NCI-H446 (cell line): ENCODE data around the gene MINDY4.

ENCODE experiments used
- DNase-seq, 2 experiments: peaks; one replicate each; lab custom pipeline; 2025; lab: John Stamatoyannopoulos, UW

MINDY4 gene

DNA sequence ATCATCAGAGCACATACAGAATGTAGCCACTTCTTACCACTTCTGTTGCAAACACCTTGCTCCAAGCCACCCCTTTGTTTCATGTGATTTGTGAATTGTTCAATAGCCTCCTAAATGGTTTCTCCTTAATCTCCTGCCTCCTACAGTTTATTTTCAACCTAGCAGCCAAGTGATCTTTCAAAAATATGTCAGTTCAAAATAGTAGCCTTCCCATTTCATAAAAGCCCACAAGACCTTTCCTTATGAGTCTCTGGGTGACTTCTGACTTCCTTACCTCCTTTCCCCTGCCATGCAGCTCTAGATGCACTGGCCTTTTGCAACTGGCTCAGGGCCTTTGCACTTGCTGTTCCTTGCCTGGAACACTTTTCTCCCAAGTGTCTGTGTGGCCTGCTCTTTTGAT lies 4.8 kb downstream of the MINDY4 start:
- DNase-seq = no peak

GRCh38 chr7:30776971-30777370 lies 5.8 kb downstream of the MINDY4 start:
- DNase-seq = no peak

- no peak for DNase-seq
These were observed 7.2 kb downstream of the MINDY4 start for GRCh38 chr7:30778255-30779025.

DNA sequence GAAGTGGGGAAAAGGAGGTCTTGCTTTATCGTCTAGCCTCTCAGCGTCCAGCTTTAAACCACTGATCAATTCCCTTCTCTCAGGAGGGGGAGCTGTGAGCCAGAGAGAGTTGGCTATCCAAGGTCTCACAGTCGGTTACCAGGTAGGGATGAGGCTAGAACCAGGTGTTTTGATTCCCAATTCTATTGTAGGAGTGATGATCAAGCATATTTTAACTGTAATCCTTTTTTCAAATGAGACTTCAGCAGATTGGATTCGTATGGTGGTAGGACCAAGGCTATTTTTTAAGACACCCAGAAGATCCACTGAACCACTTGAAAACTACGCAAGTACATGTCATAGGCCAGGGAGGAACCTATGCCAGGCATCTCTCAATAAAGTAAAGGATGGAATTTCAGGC lies 8.4 kb downstream of the MINDY4 start:
- DNase-seq = no peak

- DNase-seq = no peak
These were observed 9.7 kb downstream of the MINDY4 start for GRCh38 chr7:30780941-30781340.

DNA sequence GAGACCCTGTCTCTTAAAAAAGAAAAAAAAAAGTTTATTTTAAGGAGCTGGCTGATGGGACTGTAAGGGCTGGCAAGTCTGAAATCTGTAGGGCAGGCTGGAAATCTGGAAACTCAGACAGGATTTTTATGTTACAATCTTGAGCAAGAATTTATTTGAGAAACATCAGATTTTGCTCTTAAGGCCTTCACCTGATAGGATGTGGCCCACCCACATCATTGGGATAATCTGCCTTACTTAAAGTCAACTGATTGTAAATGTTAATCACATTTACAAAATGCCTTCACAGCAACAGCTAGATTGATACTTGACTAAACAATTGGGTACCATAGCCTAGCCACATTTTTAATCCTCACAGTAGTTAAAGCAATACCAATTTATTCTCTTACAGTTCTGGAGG lies 11.5 kb downstream of the MINDY4 start:
- no peak for DNase-seq

DNA sequence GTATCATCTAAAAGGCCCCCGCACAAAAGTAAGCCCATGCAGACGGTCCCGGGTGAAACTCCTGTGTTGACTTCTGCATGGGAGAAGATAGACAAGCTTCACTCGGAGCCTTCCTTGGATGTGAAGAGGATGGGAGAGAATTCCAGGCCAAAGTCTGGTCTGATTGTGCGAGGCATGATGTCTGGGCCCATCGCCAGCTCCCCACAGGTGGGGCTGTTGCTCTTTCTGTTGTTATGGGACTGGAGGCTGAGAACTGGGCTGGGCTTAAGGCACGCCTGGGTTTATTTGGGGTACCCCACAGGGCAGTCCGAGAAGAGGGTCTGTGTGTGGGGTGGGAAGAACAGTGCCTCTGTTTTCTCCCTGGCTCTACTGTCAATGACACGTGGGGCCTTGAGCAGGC lies 14.6 kb downstream of the MINDY4 start:
- peak in 1 of 2 experiments; percentile 14 for DNase-seq

DNA sequence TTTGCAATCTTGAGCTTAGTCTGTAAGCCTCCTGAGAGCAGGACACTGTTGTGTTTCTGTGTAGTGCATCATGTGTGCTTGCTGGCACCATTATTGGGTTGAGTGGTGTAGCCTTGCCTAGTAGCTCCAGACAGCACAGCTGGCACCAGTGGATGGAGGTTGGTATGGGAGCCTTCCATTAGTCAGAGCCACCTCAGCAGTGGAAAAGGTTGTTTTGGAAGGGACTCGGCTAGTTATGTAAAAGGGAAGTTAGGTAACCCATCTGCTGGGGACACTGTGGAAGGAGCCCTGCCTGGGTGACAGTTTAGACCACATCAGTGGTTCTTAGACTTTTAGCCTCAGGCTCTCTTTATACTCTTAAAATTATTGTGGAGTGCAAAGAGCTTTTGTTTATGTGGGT lies 16.3 kb downstream of the MINDY4 start:
- no peak for DNase-seq

DNA sequence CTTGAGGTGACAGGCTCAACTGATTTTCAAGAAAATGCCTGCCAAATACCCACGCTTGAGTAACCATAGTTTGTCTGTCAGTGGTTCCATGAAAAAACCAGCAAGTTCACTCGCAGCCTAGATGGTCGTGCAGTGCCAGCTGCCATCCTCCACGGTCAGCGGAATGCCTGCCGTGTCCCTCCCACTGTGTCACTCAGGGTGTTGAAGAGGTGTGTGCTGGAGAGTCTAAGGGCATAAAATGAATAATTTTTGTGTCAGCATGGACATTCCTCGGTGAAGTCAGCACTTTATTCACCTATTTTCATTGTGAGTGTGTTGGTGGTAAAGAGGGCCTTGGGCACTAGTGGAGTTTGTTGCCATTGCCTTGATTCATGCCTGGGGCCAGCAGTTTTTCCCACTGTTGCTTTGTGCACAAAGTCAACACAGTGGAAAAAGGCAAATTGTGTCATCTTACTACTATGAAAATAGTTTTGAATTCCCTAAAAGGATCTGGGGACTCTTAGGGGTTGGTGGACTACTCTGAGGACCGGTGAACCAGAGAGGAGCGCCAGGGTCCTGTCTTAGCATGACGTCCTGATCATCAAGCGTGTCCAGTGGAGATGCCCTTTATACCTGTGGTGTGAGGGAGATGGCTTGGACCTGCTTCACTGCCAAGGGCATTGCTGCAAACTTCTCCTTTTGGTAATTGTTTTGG lies 17.6 kb downstream of the MINDY4 start:
- DNase-seq = peak in 1 of 2 experiments; percentile 57

DNA sequence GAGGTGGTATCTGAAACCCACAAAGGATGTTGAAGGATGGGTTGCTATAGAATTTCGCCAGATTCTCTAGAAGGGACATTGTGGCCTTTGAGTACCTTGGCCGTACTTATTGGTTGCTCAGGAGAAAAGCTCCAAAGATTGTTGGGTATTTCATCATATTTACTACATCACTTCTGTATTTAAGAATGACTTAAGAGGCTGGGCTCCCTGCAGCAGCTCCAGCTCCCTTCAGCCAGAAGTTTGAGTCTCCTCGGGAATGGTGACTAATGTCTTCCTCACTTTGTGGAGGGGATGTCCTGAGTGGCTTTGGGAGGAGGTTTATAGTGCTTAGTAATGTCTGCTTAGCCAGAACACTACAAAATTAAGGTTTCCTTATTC lies 18.1 kb downstream of the MINDY4 start:
- no peak for DNase-seq

DNA sequence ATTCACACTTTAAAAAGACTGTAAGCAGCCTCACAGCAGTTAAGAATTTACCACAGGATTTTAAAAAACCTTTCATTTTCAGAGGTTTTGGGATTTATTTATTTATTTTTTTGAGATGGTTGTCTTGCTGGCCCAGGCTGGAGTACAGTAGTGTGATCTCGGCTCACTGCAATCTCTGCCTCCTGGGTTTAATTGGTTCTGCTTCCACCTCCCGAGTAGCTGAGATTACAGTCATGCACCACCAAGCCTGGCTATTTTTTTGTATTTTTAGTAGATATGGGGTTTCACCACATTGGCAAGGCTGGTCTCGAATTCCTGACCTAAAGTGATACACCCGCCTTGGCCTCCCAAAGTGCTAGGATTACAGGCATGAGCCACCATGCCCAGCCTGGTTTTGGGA lies 19.1 kb downstream of the MINDY4 start:
- DNase-seq = no peak

DNA sequence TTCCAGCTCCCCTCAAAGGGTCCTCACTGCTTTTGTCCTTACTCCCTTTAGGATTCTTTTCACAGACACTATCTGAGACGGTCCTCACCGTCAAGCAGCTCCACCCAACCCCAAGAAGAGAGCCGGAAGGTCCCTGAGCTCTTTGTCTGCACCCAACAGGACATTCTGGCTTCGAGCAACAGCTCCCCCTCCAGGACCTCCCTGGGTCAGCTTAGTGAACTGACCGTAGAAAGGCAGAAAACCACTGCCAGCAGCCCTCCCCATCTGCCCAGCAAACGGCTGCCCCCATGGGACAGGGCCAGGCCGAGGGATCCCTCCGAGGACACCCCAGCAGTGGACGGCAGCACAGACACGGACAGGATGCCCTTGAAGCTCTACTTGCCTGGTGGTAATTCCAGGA lies 19.9 kb downstream of the MINDY4 start:
- DNase-seq = no peak

DNA sequence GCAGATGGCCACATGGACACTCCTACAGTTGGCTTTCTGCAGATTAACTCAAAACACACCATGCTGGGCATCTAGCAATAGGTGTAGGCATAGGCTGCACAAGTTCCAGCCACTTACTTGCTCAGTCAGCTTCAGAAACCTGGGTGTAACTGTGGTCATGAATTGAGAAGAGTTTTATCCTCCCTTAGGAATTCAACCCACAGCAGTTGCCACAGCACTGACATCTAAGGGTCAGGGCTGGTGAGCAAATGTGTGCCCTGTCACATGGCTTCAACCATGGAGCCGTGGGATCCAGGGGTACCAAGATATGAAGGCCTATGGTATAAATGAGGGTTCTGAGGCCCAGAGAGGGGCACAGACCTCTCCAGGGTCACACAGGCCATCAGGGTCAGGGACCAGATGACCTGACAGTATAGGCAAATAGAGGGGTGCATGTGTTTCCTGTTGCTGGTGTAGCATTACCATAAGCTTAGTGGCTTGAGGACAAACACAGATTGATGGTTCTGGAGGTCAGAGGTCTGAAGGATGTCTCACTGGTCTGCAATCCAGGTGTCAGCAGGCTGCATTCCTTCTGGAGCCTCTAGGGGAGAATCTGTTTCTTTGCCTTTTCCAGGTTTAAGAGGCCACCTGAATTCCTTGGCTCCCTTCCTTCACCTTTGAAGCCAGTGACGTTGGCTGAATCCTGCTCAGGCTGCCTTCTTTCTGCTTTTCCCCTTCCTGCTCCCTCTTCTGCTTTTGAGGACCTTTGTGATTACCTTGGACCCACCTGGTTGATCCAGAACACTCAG lies 24.1 kb downstream of the MINDY4 start:
- DNase-seq = no peak

GRCh38 chr7:30796105-30796869 lies 25.1 kb downstream of the MINDY4 start:
- no peak for DNase-seq

DNA sequence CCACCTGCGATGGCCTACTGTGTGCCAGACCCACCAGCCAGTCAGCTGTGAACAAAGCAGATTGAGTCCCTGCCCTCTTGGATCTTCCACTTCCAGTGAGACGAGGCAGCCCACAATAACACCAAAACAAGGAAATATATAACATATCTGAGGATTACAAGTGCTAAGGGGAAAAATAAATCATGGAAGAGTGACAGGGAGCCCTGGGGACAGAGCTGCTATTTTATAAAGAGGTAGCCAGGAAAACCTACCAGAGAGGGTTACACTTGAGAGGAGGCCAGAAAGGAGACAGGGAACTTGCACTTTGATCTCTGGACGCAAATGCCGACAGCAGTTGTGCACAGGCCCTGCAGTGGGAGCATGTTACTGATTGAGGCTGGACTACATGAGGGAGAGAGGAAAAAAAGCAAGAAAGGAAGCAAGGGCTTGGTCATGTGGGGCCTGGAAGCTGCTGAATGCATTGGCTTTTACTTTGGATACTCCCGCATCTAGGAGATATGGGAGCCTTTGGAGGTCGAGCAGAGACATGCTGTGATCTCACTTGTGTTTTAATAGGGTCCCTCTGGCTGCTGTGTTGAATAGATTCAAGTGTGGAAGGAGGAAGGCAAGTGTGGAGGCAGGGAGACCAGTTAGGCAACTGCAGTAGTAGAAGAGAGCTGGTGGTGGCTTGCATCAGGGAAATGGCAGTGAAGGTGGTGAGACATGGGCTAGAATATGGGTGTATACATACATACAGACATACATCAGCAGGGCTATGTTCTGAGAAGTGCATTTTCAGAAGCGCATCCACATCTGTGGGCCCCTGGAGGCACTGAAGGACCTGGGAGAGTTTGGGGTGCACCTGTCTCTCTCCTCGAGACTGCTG lies 26.2 kb downstream of the MINDY4 start:
- no peak for DNase-seq

DNA sequence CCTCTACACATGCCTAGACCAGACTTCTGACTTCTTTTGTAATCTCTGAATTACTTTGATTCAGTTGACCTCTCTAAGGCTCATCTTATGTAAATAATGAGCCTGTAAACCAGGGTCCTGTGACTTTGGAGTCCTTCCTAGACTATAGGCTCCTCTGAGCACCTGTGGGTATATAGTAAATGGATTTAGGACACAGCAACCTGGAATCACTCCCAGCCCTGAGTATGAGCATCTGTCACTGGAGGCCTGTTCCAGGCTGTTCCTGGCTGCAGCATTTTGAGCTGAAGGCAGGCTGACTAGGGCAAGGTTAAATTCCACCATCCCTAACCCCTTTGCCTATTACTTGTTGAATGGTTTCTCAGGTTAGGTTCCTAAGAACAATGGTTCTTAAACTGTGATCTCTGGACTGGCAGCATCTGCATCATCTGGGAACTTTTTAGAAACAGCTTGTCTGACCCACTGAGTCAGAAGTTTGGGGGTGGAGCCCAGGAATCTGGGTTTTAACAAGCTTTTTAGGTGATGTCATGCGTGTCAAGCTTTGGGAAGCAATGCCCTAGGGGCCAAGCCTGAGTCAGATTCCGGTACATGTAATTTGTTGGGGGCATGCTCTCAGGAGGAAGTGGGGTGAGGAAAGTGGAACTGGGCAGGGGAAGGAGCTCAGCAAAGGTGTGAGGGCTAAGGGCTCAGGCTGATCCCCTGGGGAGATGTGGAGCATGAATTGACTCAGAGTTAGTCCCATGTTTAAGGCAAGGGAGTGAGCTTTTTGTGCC lies 28.2 kb downstream of the MINDY4 start:
- DNase-seq = peak in 1 of 2 experiments; percentile 36

DNA sequence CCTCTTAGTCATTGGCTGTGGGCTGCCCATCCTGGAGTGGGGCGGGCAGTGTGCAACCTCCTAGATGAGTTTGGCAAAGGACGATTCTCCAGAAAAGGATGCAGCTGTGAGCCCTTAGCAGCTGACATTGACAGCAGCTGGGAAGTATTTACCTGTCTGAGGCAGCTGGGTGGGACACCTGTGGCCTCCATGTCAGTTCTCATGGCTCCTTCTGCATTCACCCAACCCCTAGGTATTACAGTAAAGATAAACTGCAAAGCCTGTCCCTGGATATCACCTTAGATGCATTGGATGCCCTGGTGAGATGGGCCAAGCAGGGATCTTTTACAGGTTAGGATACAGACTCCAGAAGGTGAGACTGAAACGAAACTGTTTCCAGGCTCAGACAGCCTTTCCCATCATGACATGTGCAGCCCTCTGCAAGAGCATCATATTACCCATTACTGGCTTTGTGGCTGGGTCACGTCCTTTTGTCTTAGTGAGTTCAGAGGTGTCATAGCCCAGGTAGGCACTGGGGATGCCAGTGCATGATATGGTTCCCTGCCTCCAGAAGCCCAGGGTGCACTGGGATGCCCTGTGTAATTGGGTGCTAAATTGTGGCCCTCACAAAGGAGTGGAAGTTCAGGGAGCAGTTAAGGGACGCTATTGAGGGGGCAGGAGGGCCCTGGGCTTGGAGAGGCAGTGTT lies 28.9 kb downstream of the MINDY4 start:
- no peak for DNase-seq

- DNase-seq = peak; percentile 48 to 81
These were observed 29.6 kb downstream of the MINDY4 start for GRCh38 chr7:30800785-30801252.

GRCh38 chr7:30802812-30803211 lies 31.6 kb downstream of the MINDY4 start:
- no peak for DNase-seq
